SKM-1 treated with dmso at 0.1 percent for 144 hours (cell line): ENCODE measurements around the gene TCP1.
"Not testable (repeated sequence)": the region's sequence is repeated elsewhere in the genome, so short reads cannot be mapped to it uniquely, and the experiment has no call there.

Experiments used
- DNase-seq: peaks from one replicate; lab custom pipeline; 2025; ENCODE audit not compliant: unreplicated experiment; lab: John Stamatoyannopoulos, UW

The TCP1 gene

GRCh38 chr6:159817951-159818739, 28.7 kb upstream of the TCP1 start:
- no peak for DNase-seq

GRCh38 chr6:159816775-159817174, 27.4 kb upstream of the TCP1 start:
- DNase-seq = not testable (repeated sequence)

GRCh38 chr6:159815410-159815809, 26.0 kb upstream of the TCP1 start:
- DNase-seq = no peak

- no peak for DNase-seq
Observed at GRCh38 chr6:159813781-159814180, 24.4 kb upstream of the TCP1 start.

- DNase-seq = no peak
Observed at GRCh38 chr6:159809149-159809548, 19.7 kb upstream of the TCP1 start.

GRCh38 chr6:159808647-159809046, 19.2 kb upstream of the TCP1 start:
- no peak for DNase-seq

GRCh38 chr6:159807150-159807858, 17.9 kb upstream of the TCP1 start:
- no peak for DNase-seq

GRCh38 chr6:159806021-159806458, 16.6 kb upstream of the TCP1 start:
- DNase-seq = peak; percentile 81

- DNase-seq = peak; percentile 75
Observed at GRCh38 chr6:159805440-159806020, 16.1 kb upstream of the TCP1 start.

- DNase-seq = no peak
Observed at GRCh38 chr6:159804504-159804903, 15.1 kb upstream of the TCP1 start.

GRCh38 chr6:159801935-159802334, 12.5 kb upstream of the TCP1 start:
- DNase-seq = peak; percentile 81

GRCh38 chr6:159800141-159800865, 10.9 kb upstream of the TCP1 start, which contains the start of gene PNLDC1:
PNLDC1 (plus strand) TSS chr6:159800276; CDS start chr6:159800308, 32 bp downstream.
- no peak for DNase-seq

GRCh38 chr6:159797554-159797953, 8.2 kb upstream of the TCP1 start:
- DNase-seq = no peak

GRCh38 chr6:159794976-159795375, 5.6 kb upstream of the TCP1 start:
- DNase-seq = not testable (repeated sequence)

GRCh38 chr6:159790956-159791598, 1.7 kb upstream of the TCP1 start:
- no peak for DNase-seq

- DNase-seq = peak; percentile 94
Observed at GRCh38 chr6:159790149-159790955, 950 bp upstream of the TCP1 start, which contains the start of gene MRPL18. MRPL18 (plus strand) TSS chr6:159790467; CDS start chr6:159790588, 121 bp downstream.

- DNase-seq = no peak
Observed at GRCh38 chr6:159788753-159789376, 537 bp downstream of the TCP1 start.

GRCh38 chr6:159788276-159788675, 1.1 kb downstream of the TCP1 start:
- DNase-seq = no peak

- no peak for DNase-seq
Observed at GRCh38 chr6:159778542-159779103, 10.8 kb downstream of the TCP1 start.
